ENCODE measurements around the gene NDE1. TPM values are rescaled to one million over a fixed set of nuclear protein-coding genes. Genes with fewer than 3 reads are reported as not detected.

The NDE1 gene
- total RNA-seq, 4 donors from 2014 or later = 46.1 to 94.9 (median 70.1) TPM

DNA sequence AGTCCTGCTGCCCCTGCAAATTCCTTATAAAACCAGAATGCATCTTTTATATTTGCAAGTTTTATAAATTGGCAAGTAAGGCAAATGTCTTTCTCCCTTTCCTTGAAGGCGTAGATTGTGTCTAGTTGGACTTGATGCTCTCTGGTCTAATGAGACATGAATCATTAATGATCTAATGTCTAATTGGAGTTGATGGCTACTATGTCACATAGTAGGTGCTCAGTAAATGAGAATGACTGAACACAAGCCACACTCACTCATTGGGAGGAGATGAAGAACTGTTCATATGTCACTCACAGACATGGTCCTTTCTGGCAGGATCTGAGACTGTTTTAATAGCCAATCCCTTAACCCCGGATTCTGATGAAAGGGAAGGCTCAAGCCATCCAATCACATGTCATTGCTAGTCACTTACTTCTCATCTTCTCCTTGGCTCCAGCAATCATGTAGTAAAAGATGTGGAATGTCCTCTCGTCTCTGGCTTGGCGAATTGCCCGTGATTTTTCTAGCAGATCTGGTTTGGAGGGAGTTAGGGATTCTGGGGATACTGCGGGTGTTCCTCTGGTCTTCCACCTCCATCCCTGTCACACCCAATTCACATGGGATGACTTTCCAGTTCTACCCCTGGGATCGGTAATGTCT, 125.7 kb downstream of the NDE1 start:
- intact Hi-C loops (cut with DNase I) = no loop called here
- WGBS = 46% methylated on average over 7 of the region's 7 CpGs

More for the DNA sequence above, 125.7 kb downstream of the NDE1 start:
- Histone ChIP-seq H3K9me3 (no peaks in the 10 kb centered on the region), H3K27me3 (no peaks in the 10 kb centered on the region), H3K4me1 (peaks cover 0 to 100% (median 98%) of the 10 kb centered on the region in 4 donors), H3K36me3 (peaks cover 0 to 95% (median 76%) of the 10 kb centered on the region in 4 donors), H3K4me3 (no peak overlapping the region), H3K27ac (replicated peaks in 1 of 4) (peak overlapping the region; percentile 71 to 77 (median 76))
- no peak for DNase-seq (ENCODE audit: extremely low spot score)
- TF ChIP-seq CTCF (IDR thresholded peaks at IDR 0.05) (no peak), EP300 (IDR thresholded peaks at IDR 0.05) (no peak), POLR2AphosphoS5 (IDR thresholded peaks at IDR 0.05) (peak; percentile 61 to 87), POLR2A (IDR thresholded peaks at IDR 0.05; ENCODE audit: low read depth) (no peak)

Other genes starting within 250 kb of the NDE1 start
- 100 to 1,000 TPM in 2 of 4 donors, 10 to 100 TPM in 2; 75.6 to 103 (median 92.9) TPM for gene BMERB1, start 215.7 kb upstream of the NDE1 start, total RNA-seq
- gene MARF1, start 7.1 kb upstream of the NDE1 start, total RNA-seq = 10 to 100 TPM; 36.6 to 57.3 (median 52.0) TPM
- gene MYH11, start 206.8 kb downstream of the NDE1 start, total RNA-seq = over 10,000 TPM in 3 of 4 donors, 1,000 to 10,000 TPM in 1; 9,583 to 20,476 (median 14,208) TPM
- 10 to 100 TPM; 25.2 to 36.1 (median 32.0) TPM for gene CEP20, start 238.4 kb downstream of the NDE1 start, total RNA-seq

All from esophagus muscularis mucosa (tissue), 4 donors.